ENCODE data around the gene PRPF19. TPM values are rescaled to one million over a fixed set of nuclear protein-coding genes. Genes with fewer than 3 reads are reported as not detected.

Gene PRPF19
- total and polyA plus RNA-seq, 2 donors (not counting 1 experiment from before 2014, with no cell fraction given), result 32.6 to 37.7 TPM

DNA sequence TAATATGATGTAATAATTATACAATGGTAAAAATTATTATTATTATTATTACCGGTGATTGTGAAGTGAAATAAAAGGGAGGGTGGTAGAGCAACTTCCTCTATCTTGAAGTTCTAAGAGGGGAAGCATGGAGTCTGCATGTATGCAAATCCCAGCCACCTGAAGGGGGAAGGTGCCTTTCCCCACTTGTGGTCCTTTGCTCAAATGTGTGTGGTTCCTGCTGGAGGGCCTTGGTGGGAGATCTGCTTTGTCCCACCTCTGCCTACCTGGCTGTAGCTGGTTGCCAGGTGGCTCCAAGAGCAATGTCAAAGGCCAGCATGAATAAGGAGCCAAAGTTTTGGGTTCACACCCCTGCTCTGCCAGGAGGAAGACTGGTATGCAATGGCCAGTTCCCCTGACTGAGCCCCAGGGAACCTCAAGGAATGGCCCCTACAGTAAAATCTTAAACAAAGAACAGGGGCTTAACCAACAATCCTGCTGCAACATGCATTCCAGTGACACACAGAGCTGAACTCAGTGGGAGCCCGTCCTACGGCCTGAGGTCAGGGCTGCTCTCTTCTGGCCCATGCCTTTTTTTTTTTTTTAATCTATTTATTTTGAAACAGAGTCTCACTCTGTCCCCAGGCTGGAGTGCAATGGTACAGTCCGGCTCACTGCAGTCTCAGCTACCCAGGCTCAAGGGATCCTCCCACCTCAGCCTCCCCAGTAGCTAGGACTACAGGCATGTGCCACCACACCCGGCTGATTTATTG lies 26.4 kb upstream of the PRPF19 start:
- no peak for DNase-seq (ENCODE audit: low read depth in 2 of 2)
- Histone ChIP-seq H3K36me3 (ENCODE audit: control insufficient read depth, insufficient read depth, low read length) (no peaks in the 10 kb centered on the region), H3K79me2 (ENCODE audit: control insufficient read depth, insufficient read depth, low read length) (no peaks in the 10 kb centered on the region), H4K20me1 (ENCODE audit: control insufficient read depth, extremely low read depth, insufficient read depth, low read length) (no peaks in the 10 kb centered on the region), H3K4me1 (ENCODE audit: control insufficient read depth, extremely low read depth, insufficient read depth, low read length) (no peaks in the 10 kb centered on the region), H2AFZ (ENCODE audit: low read length) (no peak overlapping the region), H3K9ac (ENCODE audit: insufficient read depth, low read length) (no peak overlapping the region), H3K27me3 (ENCODE audit: control insufficient read depth, insufficient read depth, low read length) (no peaks in the 10 kb centered on the region), H3K9me3 (ENCODE audit: control insufficient read depth, insufficient read depth, low read depth, low read length) (no peaks in the 10 kb centered on the region), H3K27ac (ENCODE audit: insufficient read depth, low read length) (no peak overlapping the region), H3K4me2 (ENCODE audit: extremely low read depth, insufficient read depth, low read length) (no peak overlapping the region), H3K4me3 (replicated peaks in 1 of 4; ENCODE audit: control extremely low read depth in 1 of 4, insufficient read depth in 1 of 4, low read depth in 3 of 4, low read length in 4 of 4) (no peak overlapping the region)
- TF ChIP-seq, protein P1, sequence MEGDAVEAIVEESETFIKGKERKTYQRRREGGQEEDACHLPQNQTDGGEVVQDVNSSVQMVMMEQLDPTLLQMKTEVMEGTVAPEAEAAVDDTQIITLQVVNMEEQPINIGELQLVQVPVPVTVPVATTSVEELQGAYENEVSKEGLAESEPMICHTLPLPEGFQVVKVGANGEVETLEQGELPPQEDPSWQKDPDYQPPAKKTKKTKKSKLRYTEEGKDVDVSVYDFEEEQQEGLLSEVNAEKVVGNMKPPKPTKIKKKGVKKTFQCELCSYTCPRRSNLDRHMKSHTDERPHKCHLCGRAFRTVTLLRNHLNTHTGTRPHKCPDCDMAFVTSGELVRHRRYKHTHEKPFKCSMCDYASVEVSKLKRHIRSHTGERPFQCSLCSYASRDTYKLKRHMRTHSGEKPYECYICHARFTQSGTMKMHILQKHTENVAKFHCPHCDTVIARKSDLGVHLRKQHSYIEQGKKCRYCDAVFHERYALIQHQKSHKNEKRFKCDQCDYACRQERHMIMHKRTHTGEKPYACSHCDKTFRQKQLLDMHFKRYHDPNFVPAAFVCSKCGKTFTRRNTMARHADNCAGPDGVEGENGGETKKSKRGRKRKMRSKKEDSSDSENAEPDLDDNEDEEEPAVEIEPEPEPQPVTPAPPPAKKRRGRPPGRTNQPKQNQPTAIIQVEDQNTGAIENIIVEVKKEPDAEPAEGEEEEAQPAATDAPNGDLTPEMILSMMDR (conservative IDR thresholded peaks at IDR 0.05 in 1 of 2, IDR thresholded peaks at IDR 0.05 in 1 of 2; ENCODE audit: low read depth in 1 of 2, low read length in 2 of 2), result no peak
- no peak for TF ChIP-seq EZH2 (IDR thresholded peaks at IDR 0.05; ENCODE audit: low read length, missing control alignments)

DNA sequence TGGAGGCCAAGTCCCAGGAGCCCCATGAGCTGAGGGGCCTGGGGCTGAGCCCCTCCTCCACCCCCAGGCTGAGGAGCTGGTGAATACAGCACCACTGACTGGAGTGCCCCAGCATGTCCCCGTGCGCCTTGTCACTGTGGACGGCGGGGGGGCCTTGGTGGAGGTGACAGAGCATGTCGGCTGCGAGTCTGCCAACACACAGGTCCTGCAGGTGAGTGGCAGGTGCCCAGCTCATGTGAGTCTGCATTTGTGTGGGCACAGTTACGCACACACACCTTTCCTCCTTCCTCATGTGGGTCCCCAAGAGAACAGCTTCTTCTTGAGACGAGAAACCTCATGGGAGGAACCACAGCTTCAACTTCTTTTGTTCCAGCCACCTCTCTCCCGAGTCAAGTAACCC lies 25.5 kb upstream of the PRPF19 start:
- no peak overlapping the region for H3K9ac ChIP-seq (ENCODE audit: insufficient read depth, low read length)
- no peak for TF ChIP-seq EZH2 (IDR thresholded peaks at IDR 0.05; ENCODE audit: low read length, missing control alignments)
- TF ChIP-seq, protein P1 (conservative IDR thresholded peaks at IDR 0.05 in 1 of 2, IDR thresholded peaks at IDR 0.05 in 1 of 2; ENCODE audit: low read depth in 1 of 2, low read length in 2 of 2), result no peak
- no peaks in the 10 kb centered on the region for H3K27me3 ChIP-seq (ENCODE audit: control insufficient read depth, insufficient read depth, low read length)
- no peaks in the 10 kb centered on the region for H3K9me3 ChIP-seq (ENCODE audit: control insufficient read depth, insufficient read depth, low read depth, low read length)
- no peaks in the 10 kb centered on the region for H3K79me2 ChIP-seq (ENCODE audit: control insufficient read depth, insufficient read depth, low read length)
- H3K27ac ChIP-seq (ENCODE audit: insufficient read depth, low read length), result no peak overlapping the region
- H4K20me1 ChIP-seq (ENCODE audit: control insufficient read depth, extremely low read depth, insufficient read depth, low read length), result no peaks in the 10 kb centered on the region
- DNase-seq (ENCODE audit: low read depth in 2 of 2), result no peak
- no peak overlapping the region for H2AFZ ChIP-seq (ENCODE audit: low read length)
- H3K4me1 ChIP-seq (ENCODE audit: control insufficient read depth, extremely low read depth, insufficient read depth, low read length), result no peaks in the 10 kb centered on the region
- no peak overlapping the region for H3K4me2 ChIP-seq (ENCODE audit: extremely low read depth, insufficient read depth, low read length)
- H3K36me3 ChIP-seq (ENCODE audit: control insufficient read depth, insufficient read depth, low read length), result no peaks in the 10 kb centered on the region
- H3K4me3 ChIP-seq (replicated peaks in 1 of 4; ENCODE audit: control extremely low read depth in 1 of 4, insufficient read depth in 1 of 4, low read depth in 3 of 4, low read length in 4 of 4), result no peak overlapping the region

DNA sequence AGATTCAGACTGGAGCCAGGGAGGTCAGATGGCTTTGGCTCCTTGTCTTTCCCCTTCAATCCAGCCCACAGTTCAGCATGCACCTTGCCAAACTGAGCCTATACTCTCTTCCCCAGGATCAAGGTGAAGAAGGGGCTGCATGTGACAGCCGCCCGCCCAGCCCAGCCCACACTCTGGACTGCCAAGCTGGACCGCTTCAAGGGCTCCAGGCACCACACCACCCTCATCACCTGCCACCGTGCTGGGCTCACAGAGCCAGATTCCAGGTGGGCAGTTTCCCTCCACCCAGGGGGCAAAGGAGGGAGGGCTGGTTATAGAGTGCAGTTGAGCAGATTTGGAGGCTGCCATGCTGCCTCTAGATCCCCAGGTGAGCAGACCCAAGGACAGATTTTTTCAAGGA lies 24.0 kb upstream of the PRPF19 start:
- no peaks in the 10 kb centered on the region for H3K9me3 ChIP-seq (ENCODE audit: control insufficient read depth, insufficient read depth, low read depth, low read length)
- no peaks in the 10 kb centered on the region for H3K27me3 ChIP-seq (ENCODE audit: control insufficient read depth, insufficient read depth, low read length)
- no peak for DNase-seq (ENCODE audit: low read depth in 2 of 2)
- H3K4me3 ChIP-seq (replicated peaks in 1 of 4; ENCODE audit: control extremely low read depth in 1 of 4, insufficient read depth in 1 of 4, low read depth in 3 of 4, low read length in 4 of 4), result no peak overlapping the region
- no peak overlapping the region for H3K4me2 ChIP-seq (ENCODE audit: extremely low read depth, insufficient read depth, low read length)
- peaks cover under 1% of the 10 kb centered on the region for H3K4me1 ChIP-seq (ENCODE audit: control insufficient read depth, extremely low read depth, insufficient read depth, low read length)
- H3K36me3 ChIP-seq (ENCODE audit: control insufficient read depth, insufficient read depth, low read length), result no peaks in the 10 kb centered on the region
- H3K9ac ChIP-seq (ENCODE audit: insufficient read depth, low read length), result no peak overlapping the region
- TF ChIP-seq EZH2 (IDR thresholded peaks at IDR 0.05; ENCODE audit: low read length, missing control alignments), result no peak
- TF ChIP-seq, protein P1 (conservative IDR thresholded peaks at IDR 0.05 in 1 of 2, IDR thresholded peaks at IDR 0.05 in 1 of 2; ENCODE audit: low read depth in 1 of 2, low read length in 2 of 2), result no peak
- no peak overlapping the region for H2AFZ ChIP-seq (ENCODE audit: low read length)
- no peaks in the 10 kb centered on the region for H4K20me1 ChIP-seq (ENCODE audit: control insufficient read depth, extremely low read depth, insufficient read depth, low read length)
- no peak overlapping the region for H3K27ac ChIP-seq (ENCODE audit: insufficient read depth, low read length)
- H3K79me2 ChIP-seq (ENCODE audit: control insufficient read depth, insufficient read depth, low read length), result no peaks in the 10 kb centered on the region

Measured in fibroblast of lung (primary cell).